CD8-positive, alpha-beta memory T cell (primary cell): ENCODE results near the gene NFIA. TPM values are rescaled to one million over a fixed set of nuclear protein-coding genes. Genes with fewer than 3 reads are reported as not detected.
A peak's percentile ranks its signal among the peaks of the same experiment; 100 is the strongest.

Experiments used
- CTCF ChIA-PET: fragments of 350-600 bp; sonication (Branson Sonifier 250); formaldehyde crosslinking; loops from one replicate; lab custom pipeline; 2021; ENCODE audit warnings: antibody characterized with exemption; lab: Charles Lee
- POLR2A ChIA-PET: fragments of 350-600 bp; sonication (Branson Sonifier 250); formaldehyde crosslinking; loops from one replicate; lab custom pipeline; 2021; ENCODE audit warnings: antibody characterized with exemption; lab: Charles Lee
- DNase-seq, 5 donors: peaks; one replicate each; pipeline versions ENCODE4 v3.0.0 to v3.0.0-alpha.2; 2020 to 2022; ENCODE audit warnings: mixed read lengths in 1 of 5
- H3K27ac ChIP-seq: one replicate; pipeline ENCODE4 v1.7.0; 2013; ENCODE audit warnings: low read depth, mild to moderate bottlenecking, low read length, moderate library complexity
- H3K27me3 ChIP-seq: 2 replicates; pipeline ENCODE4 v1.7.0; 2013; ENCODE audit warnings: low read length, mild to moderate bottlenecking; ENCODE audit not compliant: insufficient read depth, poor library complexity, severe bottlenecking
- H3K36me3 ChIP-seq: 2 replicates; pipeline ENCODE4 v1.7.0; 2013; ENCODE audit warnings: mild to moderate bottlenecking, low read length, moderate library complexity; ENCODE audit not compliant: insufficient read depth
- H3K4me1 ChIP-seq: 2 replicates; pipeline ENCODE4 v1.7.0; 2013; ENCODE audit warnings: mild to moderate bottlenecking, low read length, moderate library complexity; ENCODE audit not compliant: insufficient read depth
- H3K4me3 ChIP-seq: 2 replicates; pipeline ENCODE4 v1.7.0; 2013; ENCODE audit warnings: mild to moderate bottlenecking, low read length
- H3K9me3 ChIP-seq: 2 replicates; pipeline ENCODE4 v1.7.0; 2013; ENCODE audit warnings: mild to moderate bottlenecking, low read length
- H3K27ac Mint-ChIP-seq, 8 donors: one replicate each; pipeline ENCODE4 v1.8.0; 2020 to 2021; ENCODE audit warnings: mixed read lengths in 8 of 8, mild to moderate bottlenecking in 6 of 8, inconsistent platforms in 3 of 8, moderate library complexity in 3 of 8
- H3K27me3 Mint-ChIP-seq, 2 donors: one replicate each; pipeline ENCODE4 v1.8.0; 2020 to 2021; ENCODE audit warnings: mixed read lengths in 2 of 2, mild to moderate bottlenecking in 1 of 2, moderate library complexity in 1 of 2
- H3K36me3 Mint-ChIP-seq, 3 donors: one replicate each; pipeline ENCODE4 v1.8.0; 2020 to 2021; ENCODE audit warnings: mixed read lengths in 3 of 3, inconsistent platforms in 1 of 3, mild to moderate bottlenecking in 1 of 3
- H3K4me1 Mint-ChIP-seq, 3 donors: one replicate each; pipeline ENCODE4 v1.8.0; 2020 to 2021; ENCODE audit warnings: mixed read lengths in 3 of 3, inconsistent platforms in 1 of 3, mild to moderate bottlenecking in 1 of 3
- H3K4me3 Mint-ChIP-seq, 7 donors: one replicate each; pipeline ENCODE4 v1.8.0; 2020 to 2021; ENCODE audit warnings: mixed read lengths in 7 of 7, mild to moderate bottlenecking in 6 of 7, moderate library complexity in 4 of 7, inconsistent platforms in 2 of 7
- H3K9me3 Mint-ChIP-seq, 5 donors: one replicate each; pipeline ENCODE4 v1.8.0; 2020 to 2022; ENCODE audit warnings: mixed read lengths in 5 of 5, mild to moderate bottlenecking in 3 of 5, moderate library complexity in 2 of 5, inconsistent platforms in 1 of 5
- polyA plus RNA-seq: library from polyadenylated mRNA; unstranded; fragments of 300-500 nt; fragmentation: Illumina TruSeq; gene quantifications from one replicate; pipeline ENCODE4 v1.2.3, GENCODE V29; 2021
- total RNA-seq, 2 experiments: library from RNA; stranded (reverse); gene quantifications; one replicate each; pipeline ENCODE4 v1.2.3, GENCODE V29; 2021

Gene NFIA
- total and polyA plus RNA-seq, 3 experiments from 2014 or later = 6.1 to 9.9 (median 7.0) TPM

- H3K4me3 Mint-ChIP-seq = no peak overlapping the region
- no peaks in the 10 kb centered on the region for H3K9me3 Mint-ChIP-seq
- POLR2A ChIA-PET = no interaction called here
- no peak overlapping the region for H3K27ac ChIP-seq
- H3K36me3 Mint-ChIP-seq = peaks cover 0 to 7% (median 3%) of the 10 kb centered on the region in 3 donors
- no peaks in the 10 kb centered on the region for H3K27me3 Mint-ChIP-seq
- no peaks in the 10 kb centered on the region for H3K4me1 ChIP-seq
- no peak overlapping the region for H3K4me3 ChIP-seq
- H3K36me3 ChIP-seq = no peaks in the 10 kb centered on the region
- no peak overlapping the region for H3K27ac Mint-ChIP-seq
- CTCF ChIA-PET = interaction anchor here (1.7 kb wide), 1 partner anchor 11 kb away, joined by 3 read pairs; no protein-coding TSS in a partner anchor
- no peaks in the 10 kb centered on the region for H3K9me3 ChIP-seq
- no peak for DNase-seq
- H3K27me3 ChIP-seq = no peaks in the 10 kb centered on the region
- H3K4me1 Mint-ChIP-seq = peaks cover 5 to 15% (median 7%) of the 10 kb centered on the region in 3 donors
Observed at GRCh38 chr1:61133335-61134019, 51.1 kb downstream of the NFIA start.

GRCh38 chr1:61135291-61135690 is 52.9 kb downstream of the NFIA start:
- CTCF ChIA-PET = interaction anchor here (1.2 kb wide), 1 partner anchor 14 kb away, joined by 3 read pairs; no protein-coding TSS in a partner anchor
- POLR2A ChIA-PET = no interaction called here

GRCh38 chr1:61138305-61138704 is 55.9 kb downstream of the NFIA start:
- Mint-ChIP-seq H3K27me3 (no peaks in the 10 kb centered on the region), H3K4me1 (peaks cover 0 to 7% (median 5%) of the 10 kb centered on the region in 3 donors), H3K36me3 (peaks cover 0 to 7% (median 1%) of the 10 kb centered on the region in 3 donors), H3K4me3 (no peak overlapping the region), H3K27ac (no peak overlapping the region), H3K9me3 (no peaks in the 10 kb centered on the region)
- POLR2A ChIA-PET = no interaction called here
- H3K27me3 ChIP-seq = no peaks in the 10 kb centered on the region
- H3K27ac ChIP-seq = no peak overlapping the region
- H3K4me1 ChIP-seq = no peaks in the 10 kb centered on the region
- CTCF ChIA-PET = no interaction called here
- H3K36me3 ChIP-seq = no peaks in the 10 kb centered on the region
- H3K9me3 ChIP-seq = no peaks in the 10 kb centered on the region
- no peak overlapping the region for H3K4me3 ChIP-seq
- no peak for DNase-seq

More at GRCh38 chr1:61135291-61135690, 52.9 kb downstream of the NFIA start:
- Mint-ChIP-seq H3K9me3 (no peaks in the 10 kb centered on the region), H3K4me3 (no peak overlapping the region), H3K36me3 (peaks cover 0 to 7% (median 3%) of the 10 kb centered on the region in 3 donors), H3K4me1 (peaks cover 7 to 20% (median 7%) of the 10 kb centered on the region in 3 donors), H3K27ac (no peak overlapping the region), H3K27me3 (no peaks in the 10 kb centered on the region)
- Histone ChIP-seq H3K27me3 (no peaks in the 10 kb centered on the region), H3K4me3 (no peak overlapping the region), H3K4me1 (no peaks in the 10 kb centered on the region), H3K27ac (no peak overlapping the region), H3K36me3 (no peaks in the 10 kb centered on the region), H3K9me3 (no peaks in the 10 kb centered on the region)
- no peak for DNase-seq

- peak overlapping the region in 1 of 8 donors; percentile 20 for H3K27ac Mint-ChIP-seq
- CTCF ChIA-PET = interaction anchor here (2.2 kb wide), 1 partner anchor 18 kb away, joined by 5 read pairs; no protein-coding TSS in a partner anchor
Observed at GRCh38 chr1:61138921-61139774, 56.8 kb downstream of the NFIA start.

GRCh38 chr1:61139775-61140549 is 57.6 kb downstream of the NFIA start:
- H3K36me3 Mint-ChIP-seq = peaks cover 0 to 1% (median 0%) of the 10 kb centered on the region in 3 donors
- H3K4me3 Mint-ChIP-seq = no peak overlapping the region
- H3K9me3 Mint-ChIP-seq = no peaks in the 10 kb centered on the region
- H3K4me3 ChIP-seq = no peak overlapping the region
- H3K27ac ChIP-seq = peak overlapping the region; percentile 29
- no peaks in the 10 kb centered on the region for H3K4me1 ChIP-seq
- ChIA-PET CTCF (interaction anchor here (0.7 to 2.2 kb wide), 3 partner anchors 17 to 90 kb away, joined by 3 to 5 read pairs (median 3); no protein-coding TSS in a partner anchor), POLR2A (no interaction called here)
- H3K9me3 ChIP-seq = no peaks in the 10 kb centered on the region
- H3K27ac Mint-ChIP-seq = peak overlapping the region in 1 of 8 donors; percentile 20
- peaks cover 0 to 7% (median 5%) of the 10 kb centered on the region in 3 donors for H3K4me1 Mint-ChIP-seq
- no peaks in the 10 kb centered on the region for H3K36me3 ChIP-seq
- no peak for DNase-seq
- H3K27me3 ChIP-seq = no peaks in the 10 kb centered on the region
- no peaks in the 10 kb centered on the region for H3K27me3 Mint-ChIP-seq

More at GRCh38 chr1:61138921-61139774, 56.8 kb downstream of the NFIA start:
- Mint-ChIP-seq H3K27me3 (no peaks in the 10 kb centered on the region), H3K9me3 (no peaks in the 10 kb centered on the region), H3K4me1 (peaks cover 0 to 7% (median 5%) of the 10 kb centered on the region in 3 donors), H3K4me3 (no peak overlapping the region), H3K36me3 (peaks cover 0 to 6% (median 1%) of the 10 kb centered on the region in 3 donors)
- DNase-seq = no peak
- Histone ChIP-seq H3K36me3 (no peaks in the 10 kb centered on the region), H3K27me3 (no peaks in the 10 kb centered on the region), H3K4me3 (no peak overlapping the region), H3K27ac (no peak overlapping the region), H3K4me1 (no peaks in the 10 kb centered on the region), H3K9me3 (no peaks in the 10 kb centered on the region)
- POLR2A ChIA-PET = no interaction called here

- no peak for DNase-seq
- Mint-ChIP-seq H3K4me1 (peaks cover 0 to 7% (median 5%) of the 10 kb centered on the region in 3 donors), H3K27me3 (no peaks in the 10 kb centered on the region), H3K9me3 (no peaks in the 10 kb centered on the region), H3K36me3 (peaks cover 0 to 1% (median 0%) of the 10 kb centered on the region in 3 donors), H3K27ac (no peak overlapping the region), H3K4me3 (no peak overlapping the region)
- Histone ChIP-seq H3K27me3 (no peaks in the 10 kb centered on the region), H3K9me3 (no peaks in the 10 kb centered on the region), H3K36me3 (no peaks in the 10 kb centered on the region), H3K27ac (peak overlapping the region; percentile 57), H3K4me3 (no peak overlapping the region), H3K4me1 (no peaks in the 10 kb centered on the region)
- CTCF ChIA-PET = interaction anchor here (0.7 to 2.2 kb wide), 5 partner anchors 8 to 933 kb away, joined by 3 to 5 read pairs (median 3); no protein-coding TSS in a partner anchor
- POLR2A ChIA-PET = no interaction called here
Observed at GRCh38 chr1:61140778-61141177, 58.4 kb downstream of the NFIA start.

GRCh38 chr1:61141288-61142042 is 59.1 kb downstream of the NFIA start:
- DNase-seq = no peak
- Histone ChIP-seq H3K4me3 (no peak overlapping the region), H3K27ac (peak overlapping the region; percentile 57), H3K9me3 (no peaks in the 10 kb centered on the region), H3K36me3 (no peaks in the 10 kb centered on the region), H3K27me3 (no peaks in the 10 kb centered on the region), H3K4me1 (no peaks in the 10 kb centered on the region)
- Mint-ChIP-seq H3K27ac (no peak overlapping the region), H3K27me3 (peaks cover 0 to under 1% of the 10 kb centered on the region in 2 donors), H3K9me3 (no peaks in the 10 kb centered on the region), H3K4me3 (no peak overlapping the region), H3K4me1 (peaks cover 0 to 7% (median 5%) of the 10 kb centered on the region in 3 donors), H3K36me3 (peaks cover 0 to under 1% (median 0%) of the 10 kb centered on the region in 3 donors)
- ChIA-PET POLR2A (no interaction called here), CTCF (interaction anchor here (0.7 to 2.2 kb wide), 4 partner anchors 8 to 933 kb away, joined by 3 to 5 read pairs (median 3); no protein-coding TSS in a partner anchor)
